ENCODE measurements around the gene KIAA1614.

KIAA1614 gene

DNA sequence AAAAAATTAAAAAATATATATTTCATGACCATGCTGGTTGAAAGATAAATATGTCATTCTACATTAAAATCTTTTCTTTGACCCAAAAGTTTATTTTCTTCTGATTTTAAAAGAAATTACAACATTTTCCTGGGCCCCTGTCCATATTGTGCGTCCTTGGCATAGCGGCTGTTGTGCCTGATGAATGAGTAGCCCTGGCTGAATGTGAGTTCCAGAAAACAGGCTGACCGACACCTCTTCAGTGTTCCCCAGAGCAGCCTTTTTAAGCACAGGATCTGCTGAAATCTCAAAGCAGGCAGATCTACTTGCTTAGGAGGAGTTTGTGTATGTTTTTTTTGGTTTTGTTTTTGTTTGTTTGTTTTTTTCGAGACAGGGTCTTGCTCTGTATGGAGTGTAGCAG lies 19.7 kb downstream of the KIAA1614 start:
- no peak for DNase-seq (ENCODE audit: extremely low read depth, insufficient read length)
- Histone ChIP-seq H3K36me3 (ENCODE audit: control insufficient read depth, insufficient read depth, low read length) (no peaks in the 10 kb centered on the region), H3K27me3 (replicated peaks; ENCODE audit: control insufficient read depth, insufficient read depth, low read length) (no peaks in the 10 kb centered on the region; the same call in 1 of the 2 replicates), H3K4me3 (replicated peaks; ENCODE audit: low read depth, low read length) (no peak overlapping the region)
- TF ChIP-seq, protein P1, sequence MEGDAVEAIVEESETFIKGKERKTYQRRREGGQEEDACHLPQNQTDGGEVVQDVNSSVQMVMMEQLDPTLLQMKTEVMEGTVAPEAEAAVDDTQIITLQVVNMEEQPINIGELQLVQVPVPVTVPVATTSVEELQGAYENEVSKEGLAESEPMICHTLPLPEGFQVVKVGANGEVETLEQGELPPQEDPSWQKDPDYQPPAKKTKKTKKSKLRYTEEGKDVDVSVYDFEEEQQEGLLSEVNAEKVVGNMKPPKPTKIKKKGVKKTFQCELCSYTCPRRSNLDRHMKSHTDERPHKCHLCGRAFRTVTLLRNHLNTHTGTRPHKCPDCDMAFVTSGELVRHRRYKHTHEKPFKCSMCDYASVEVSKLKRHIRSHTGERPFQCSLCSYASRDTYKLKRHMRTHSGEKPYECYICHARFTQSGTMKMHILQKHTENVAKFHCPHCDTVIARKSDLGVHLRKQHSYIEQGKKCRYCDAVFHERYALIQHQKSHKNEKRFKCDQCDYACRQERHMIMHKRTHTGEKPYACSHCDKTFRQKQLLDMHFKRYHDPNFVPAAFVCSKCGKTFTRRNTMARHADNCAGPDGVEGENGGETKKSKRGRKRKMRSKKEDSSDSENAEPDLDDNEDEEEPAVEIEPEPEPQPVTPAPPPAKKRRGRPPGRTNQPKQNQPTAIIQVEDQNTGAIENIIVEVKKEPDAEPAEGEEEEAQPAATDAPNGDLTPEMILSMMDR (IDR thresholded peaks at IDR 0.05; ENCODE audit: insufficient read depth, low read length, poor library complexity, severe bottlenecking): no peak

DNA sequence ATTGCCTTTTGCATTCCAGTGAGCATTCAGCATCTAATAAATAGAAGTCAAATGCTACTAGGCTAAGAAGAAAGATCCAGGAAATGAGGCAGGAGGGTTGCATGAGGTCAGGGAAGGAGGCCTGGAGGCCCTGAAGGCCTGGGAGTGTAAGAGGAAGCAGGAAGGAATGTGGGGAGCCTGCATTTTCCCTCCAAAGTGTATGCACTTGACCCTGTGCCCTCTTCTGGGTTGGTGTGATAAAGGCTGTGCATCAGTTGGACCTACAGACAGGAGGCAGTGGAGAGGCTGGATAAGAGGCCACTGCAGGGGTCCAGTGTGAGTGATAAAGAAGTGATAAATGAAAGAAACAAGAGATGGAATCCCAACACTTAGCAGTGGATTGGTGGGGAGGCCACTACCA lies 20.4 kb downstream of the KIAA1614 start:
- no peak overlapping the region for H3K4me3 ChIP-seq (replicated peaks; ENCODE audit: low read depth, low read length)
- DNase-seq (ENCODE audit: extremely low read depth, insufficient read length): no peak
- no peaks in the 10 kb centered on the region; the same call in 1 of the 2 replicates for H3K27me3 ChIP-seq (replicated peaks; ENCODE audit: control insufficient read depth, insufficient read depth, low read length)
- no peaks in the 10 kb centered on the region for H3K36me3 ChIP-seq (ENCODE audit: control insufficient read depth, insufficient read depth, low read length)
- TF ChIP-seq, protein P1 (IDR thresholded peaks at IDR 0.05; ENCODE audit: insufficient read depth, low read length, poor library complexity, severe bottlenecking): no peak

DNA sequence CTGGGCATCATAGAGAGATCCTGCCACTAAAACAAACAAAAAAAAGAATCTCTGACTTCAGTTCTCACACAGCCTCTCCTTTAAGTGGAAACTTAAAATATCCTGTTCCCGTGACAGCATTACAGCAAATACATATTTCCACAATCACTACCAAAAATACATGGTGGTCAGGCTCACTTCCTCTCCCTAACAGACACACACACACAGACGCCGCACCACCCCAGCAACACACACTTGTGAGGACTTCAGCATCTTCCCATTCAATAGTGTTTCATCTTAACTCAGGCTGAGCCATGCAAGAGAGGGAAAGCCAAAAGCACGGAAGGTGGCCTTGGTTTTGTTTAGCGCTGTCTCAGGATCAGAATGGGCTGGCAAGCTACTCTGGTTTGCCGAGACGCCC lies 21.9 kb downstream of the KIAA1614 start:
- H3K36me3 ChIP-seq (ENCODE audit: control insufficient read depth, insufficient read depth, low read length): no peaks in the 10 kb centered on the region
- H3K27me3 ChIP-seq (replicated peaks; ENCODE audit: control insufficient read depth, insufficient read depth, low read length): peaks cover 2% of the 10 kb centered on the region
- TF ChIP-seq, protein P1 (IDR thresholded peaks at IDR 0.05; ENCODE audit: insufficient read depth, low read length, poor library complexity, severe bottlenecking): no peak
- DNase-seq (ENCODE audit: extremely low read depth, insufficient read length): no peak
- H3K4me3 ChIP-seq (replicated peaks; ENCODE audit: low read depth, low read length): no peak overlapping the region

DNA sequence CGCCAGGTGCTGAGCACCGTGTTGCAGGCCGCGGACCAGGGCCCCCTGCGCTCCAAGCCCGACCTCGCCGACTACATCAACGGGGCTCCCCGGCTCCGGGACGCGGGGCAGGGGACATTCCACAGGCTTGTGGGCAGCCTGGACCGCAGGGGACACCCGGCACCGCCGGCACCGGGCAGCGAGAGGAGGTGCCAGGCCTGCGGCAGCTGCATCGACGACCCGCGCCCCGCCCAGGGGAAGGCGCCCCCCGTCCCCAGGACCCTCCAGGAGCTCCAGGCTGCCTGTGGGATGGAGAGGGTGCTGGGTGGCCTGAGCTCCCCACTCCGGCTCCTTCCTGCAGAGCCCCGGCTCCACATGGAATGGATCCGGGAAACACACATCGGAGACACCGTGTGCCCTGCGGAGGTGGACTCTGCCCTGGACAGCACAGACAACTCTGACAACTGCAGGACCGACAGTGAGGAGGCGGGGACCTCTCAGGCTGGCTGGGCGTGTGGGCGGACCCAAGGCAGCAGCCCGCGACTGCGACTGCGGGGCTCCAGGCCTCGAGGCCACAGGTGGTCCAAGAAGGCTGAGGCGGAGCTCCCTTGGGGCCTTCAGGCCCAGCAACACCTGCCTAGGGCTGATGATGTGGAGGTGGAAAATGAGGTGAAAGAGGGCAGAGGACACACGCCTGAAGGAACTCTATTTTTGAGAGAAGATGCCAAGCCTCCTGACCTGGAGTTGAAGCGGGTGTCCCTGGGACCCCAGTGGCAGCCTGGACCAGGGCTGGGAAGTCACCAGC lies 22.8 kb downstream of the KIAA1614 start:
- Histone ChIP-seq H3K36me3 (ENCODE audit: control insufficient read depth, insufficient read depth, low read length) (no peaks in the 10 kb centered on the region), H3K4me3 (replicated peaks; ENCODE audit: low read depth, low read length) (no peak overlapping the region), H3K27me3 (replicated peaks; ENCODE audit: control insufficient read depth, insufficient read depth, low read length) (peaks cover 2% of the 10 kb centered on the region)
- TF ChIP-seq, protein P1 (IDR thresholded peaks at IDR 0.05; ENCODE audit: insufficient read depth, low read length, poor library complexity, severe bottlenecking): no peak
- peak; percentile 60 for DNase-seq (ENCODE audit: extremely low read depth, insufficient read length)

DNA sequence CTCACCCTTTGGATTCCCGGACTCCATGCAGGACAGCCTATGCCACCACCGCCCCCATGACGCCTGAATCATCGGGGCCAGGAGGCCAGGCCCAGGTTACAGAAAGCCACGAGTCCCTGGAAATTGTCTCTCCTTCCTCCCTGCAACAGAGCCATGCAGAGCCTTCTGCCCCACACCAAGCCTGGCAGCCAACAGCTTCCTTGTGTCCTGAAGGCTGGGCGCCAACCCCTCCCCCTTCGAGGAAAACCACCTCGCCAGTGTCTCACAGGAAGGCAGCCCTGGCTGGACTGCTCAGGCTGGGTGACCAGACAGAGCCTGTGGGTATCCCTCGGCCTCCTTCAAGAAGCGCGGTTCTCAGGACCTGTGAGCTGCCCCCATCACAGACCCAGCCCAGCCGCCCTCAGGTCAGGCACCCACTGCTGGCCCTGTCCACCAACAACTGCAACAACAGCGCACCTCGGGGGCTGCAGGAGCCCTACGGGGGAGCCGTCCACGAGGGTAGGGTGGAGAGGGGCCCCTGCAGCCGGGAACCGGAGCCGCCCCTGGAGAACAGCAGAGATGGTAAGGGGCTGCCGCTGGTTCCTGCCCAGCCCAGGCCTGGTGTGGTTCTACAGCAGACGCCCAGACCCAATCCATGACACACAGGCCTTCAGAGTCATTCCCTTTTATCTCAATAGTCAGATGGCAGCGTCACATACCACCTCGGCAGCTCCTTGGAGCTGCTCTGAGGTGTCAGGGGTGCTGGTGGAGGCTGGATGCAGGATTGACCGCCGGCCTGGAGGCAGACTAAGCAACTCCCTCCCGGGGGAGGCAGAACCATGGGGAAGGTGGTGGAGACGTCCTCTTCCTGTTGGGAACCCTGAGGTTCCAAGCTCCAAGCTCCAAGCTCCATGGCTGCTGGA lies 23.7 kb downstream of the KIAA1614 start:
- Histone ChIP-seq H3K27me3 (replicated peaks; ENCODE audit: control insufficient read depth, insufficient read depth, low read length) (peaks cover 2% of the 10 kb centered on the region), H3K36me3 (ENCODE audit: control insufficient read depth, insufficient read depth, low read length) (no peaks in the 10 kb centered on the region), H3K4me3 (replicated peaks; ENCODE audit: low read depth, low read length) (no peak overlapping the region)
- TF ChIP-seq, protein P1 (IDR thresholded peaks at IDR 0.05; ENCODE audit: insufficient read depth, low read length, poor library complexity, severe bottlenecking): no peak
- DNase-seq (ENCODE audit: extremely low read depth, insufficient read length): no peak

Data from GM06990 (cell line).